Measurements from ENCODE around the gene VLDLR. TPM values are rescaled to one million over a fixed set of nuclear protein-coding genes. Genes with fewer than 3 reads are reported as not detected.
A peak's percentile ranks its signal among the peaks of the same experiment; 100 is the strongest.

Gene VLDLR
- 2.0 TPM for total RNA-seq

DNA sequence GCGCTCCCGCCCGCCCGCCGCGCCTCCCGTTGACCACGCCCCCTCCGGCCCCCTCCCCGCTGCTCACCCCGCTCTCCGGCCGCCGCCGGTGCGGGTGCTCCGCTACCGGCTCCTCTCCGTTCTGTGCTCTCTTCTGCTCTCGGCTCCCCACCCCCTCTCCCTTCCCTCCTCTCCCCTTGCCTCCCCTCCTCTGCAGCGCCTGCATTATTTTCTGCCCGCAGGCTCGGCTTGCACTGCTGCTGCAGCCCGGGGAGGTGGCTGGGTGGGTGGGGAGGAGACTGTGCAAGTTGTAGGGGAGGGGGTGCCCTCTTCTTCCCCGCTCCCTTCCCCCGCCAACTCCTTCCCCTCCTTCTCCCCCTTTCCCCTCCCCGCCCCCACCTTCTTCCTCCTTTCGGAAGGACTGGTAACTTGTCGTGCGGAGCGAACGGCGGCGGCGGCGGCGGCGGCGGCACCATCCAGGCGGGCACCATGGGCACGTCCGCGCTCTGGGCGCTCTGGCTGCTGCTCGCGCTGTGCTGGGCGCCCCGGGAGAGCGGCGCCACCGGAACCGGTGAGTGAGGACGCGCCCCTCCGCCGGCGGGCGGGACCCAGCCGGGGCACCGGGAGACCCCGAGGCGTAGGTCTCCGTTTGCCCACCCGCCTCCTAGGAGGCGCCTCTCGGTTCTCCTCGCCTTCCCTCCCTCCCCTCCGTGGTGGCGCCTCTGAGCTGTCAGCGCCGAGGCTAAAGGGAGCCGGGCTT is at the start of gene VLDLR:
Gene VLDLR, plus strand, starts transcription at position 66 of the 739 bp plus-strand sequence. Its CDS starts 403 bp downstream, at position 469.
- DNase-seq (ENCODE audit: low spot score) (peak; percentile 46), ATAC-seq (peak; percentile 56)

- ATAC-seq (no peak), DNase-seq (ENCODE audit: low spot score) (no peak)
These were observed 47.4 kb upstream of the VLDLR start for GRCh38 chr9:2574203-2574602.

GRCh38 chr9:2576631-2577030 is 45.0 kb upstream of the VLDLR start:
- DNase-seq (ENCODE audit: low spot score) (no peak), ATAC-seq (no peak)

GRCh38 chr9:2583308-2584013 is 38.1 kb upstream of the VLDLR start:
- ATAC-seq (no peak), DNase-seq (ENCODE audit: low spot score) (no peak)

- ATAC-seq (no peak), DNase-seq (ENCODE audit: low spot score) (no peak)
These were observed 29.6 kb upstream of the VLDLR start for GRCh38 chr9:2591967-2592366.

- ATAC-seq (no peak), DNase-seq (ENCODE audit: low spot score) (no peak)
These were observed 27.8 kb upstream of the VLDLR start for GRCh38 chr9:2593744-2594143.

- DNase-seq (ENCODE audit: low spot score) (no peak), ATAC-seq (no peak)
These were observed 25.6 kb upstream of the VLDLR start for GRCh38 chr9:2595973-2596372.

DNA sequence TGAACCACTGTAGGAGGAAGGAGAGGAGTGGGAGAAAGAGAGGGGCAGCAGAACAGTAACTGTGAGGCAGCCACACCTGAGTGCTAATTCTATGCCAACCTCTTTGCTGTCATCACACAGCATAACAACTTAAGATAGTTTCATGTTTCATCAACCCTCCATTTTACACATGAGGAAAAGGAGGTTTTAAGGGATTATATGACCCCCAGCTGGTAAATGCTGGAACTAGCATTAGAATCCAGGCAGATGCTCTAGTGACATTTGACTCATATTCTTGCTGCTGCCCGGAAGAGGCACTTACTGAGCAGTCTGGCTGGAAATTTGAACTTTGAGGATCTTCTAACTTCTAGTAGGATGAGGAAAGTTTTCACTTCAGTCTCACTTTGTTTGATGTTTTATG is 24.1 kb upstream of the VLDLR start:
- DNase-seq (ENCODE audit: low spot score), result no peak
- ATAC-seq, result no peak

GRCh38 chr9:2599896-2600295 is 21.7 kb upstream of the VLDLR start:
- DNase-seq (ENCODE audit: low spot score) (no peak), ATAC-seq (no peak)

DNA sequence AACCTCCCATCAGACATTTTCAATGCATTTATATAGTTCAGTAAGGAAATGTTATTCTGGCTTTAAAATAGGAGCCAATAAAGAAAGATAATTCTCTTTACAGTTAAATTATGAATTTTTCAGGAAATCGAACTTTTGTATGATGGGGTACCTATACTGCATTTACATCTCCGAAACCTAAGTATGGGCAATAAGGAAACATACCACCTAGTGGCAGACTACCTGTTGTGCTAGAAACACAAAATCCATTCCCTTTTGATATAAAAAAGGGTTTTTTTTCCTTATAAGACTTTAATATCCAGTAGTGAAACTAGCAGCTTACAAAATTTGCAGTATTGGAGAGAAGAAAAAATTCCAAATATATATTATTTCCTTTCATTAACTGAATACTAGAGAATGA is 21.3 kb upstream of the VLDLR start:
- no peak for ATAC-seq

GRCh38 chr9:2601785-2602378 is 19.7 kb upstream of the VLDLR start:
- ATAC-seq, result no peak
- no peak for DNase-seq (ENCODE audit: low spot score)

More for the DNA sequence above, 21.3 kb upstream of the VLDLR start:
- no peak for DNase-seq (ENCODE audit: low spot score)

DNA sequence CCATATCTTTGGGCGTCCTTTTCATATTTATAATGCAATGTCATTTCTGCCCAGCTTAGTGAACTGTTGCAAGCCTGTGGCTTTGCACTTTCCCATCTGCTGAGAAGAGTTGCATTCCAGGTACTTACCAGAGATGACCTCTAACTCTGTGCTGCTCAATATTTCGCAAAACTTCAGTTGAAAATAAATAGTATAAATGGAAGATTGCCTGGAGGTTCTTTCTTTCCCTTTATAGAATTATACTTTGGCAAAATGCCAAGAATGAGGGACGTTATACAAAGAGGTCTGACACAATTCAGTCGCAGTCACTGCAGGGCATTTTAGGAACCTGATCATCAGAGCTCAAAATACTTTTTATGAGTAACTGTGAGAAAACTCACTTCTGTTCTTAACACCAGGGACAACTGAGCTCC is 18.9 kb upstream of the VLDLR start:
- peak; percentile 62 for ATAC-seq
- no peak for DNase-seq (ENCODE audit: low spot score)

GRCh38 chr9:2603621-2604020 is 18.0 kb upstream of the VLDLR start:
- ATAC-seq (peak; percentile 43), DNase-seq (ENCODE audit: low spot score) (no peak)

DNA sequence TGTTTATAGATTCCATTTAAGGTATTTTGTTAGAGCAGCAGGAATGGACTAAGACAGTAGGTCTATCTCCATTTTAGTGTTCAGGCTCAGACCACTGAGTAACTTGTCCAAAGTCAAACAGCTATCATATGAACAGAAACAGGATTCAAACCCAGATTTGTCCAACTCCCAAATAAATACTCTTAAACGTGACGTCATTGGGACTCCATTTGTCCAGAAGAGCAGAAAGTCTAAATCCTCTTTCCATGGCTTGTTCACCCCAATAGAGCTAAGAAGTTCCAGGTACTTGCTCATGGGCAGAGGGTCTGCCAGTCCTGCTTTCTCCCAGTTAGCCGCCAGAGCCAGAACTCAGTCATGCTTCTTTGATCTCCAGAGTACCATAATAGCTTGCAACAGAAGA is 16.3 kb upstream of the VLDLR start:
- ATAC-seq, result no peak
- DNase-seq (ENCODE audit: low spot score), result no peak

DNA sequence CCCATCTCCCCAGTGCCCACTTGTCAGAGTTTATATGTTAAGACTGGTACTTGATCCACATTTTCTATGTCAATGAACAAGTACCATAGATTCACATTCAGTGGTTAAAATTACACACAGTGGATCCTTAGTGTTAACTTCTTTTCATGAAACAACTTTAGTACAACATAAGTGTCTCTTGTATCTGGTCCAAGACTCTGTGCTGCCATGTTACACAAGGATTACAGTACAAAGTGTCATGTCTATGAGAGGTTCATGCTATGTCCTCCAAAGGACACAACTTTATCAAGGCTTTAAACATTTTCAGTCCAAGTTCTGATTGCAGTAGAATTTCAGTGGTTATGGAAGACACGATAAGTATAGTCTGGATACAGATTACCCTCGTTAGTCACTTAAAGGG is 13.3 kb upstream of the VLDLR start:
- DNase-seq (ENCODE audit: low spot score) (no peak), ATAC-seq (no peak)

DNA sequence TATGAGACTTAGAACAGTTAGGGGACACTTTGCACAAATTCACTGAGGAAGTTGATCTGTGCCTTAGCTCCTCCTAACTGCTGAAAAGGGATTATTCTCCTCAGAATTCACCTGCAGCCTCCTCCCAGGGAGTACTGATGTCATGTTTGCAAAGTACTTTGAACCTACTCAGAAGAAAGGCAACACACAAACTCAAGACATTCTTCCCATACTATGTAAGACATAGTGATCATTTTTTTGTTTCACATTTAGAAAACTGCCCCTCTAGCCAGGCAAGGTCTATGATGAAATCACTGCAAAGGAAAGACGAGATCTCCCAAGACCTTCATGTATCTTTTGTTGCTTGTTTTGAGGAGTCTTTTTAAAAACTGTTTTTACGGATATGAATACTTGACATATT is 10.6 kb upstream of the VLDLR start:
- no peak for ATAC-seq
- DNase-seq (ENCODE audit: low spot score), result no peak

- no peak for DNase-seq (ENCODE audit: low spot score)
- no peak for ATAC-seq
These were observed 9.6 kb upstream of the VLDLR start for GRCh38 chr9:2611961-2612360.

- DNase-seq (ENCODE audit: low spot score), result no peak
- no peak for ATAC-seq
These were observed 7.8 kb upstream of the VLDLR start for GRCh38 chr9:2613730-2614271.

- ATAC-seq, result no peak
- DNase-seq (ENCODE audit: low spot score), result no peak
These were observed 6.1 kb upstream of the VLDLR start for GRCh38 chr9:2615497-2615896.

DNA sequence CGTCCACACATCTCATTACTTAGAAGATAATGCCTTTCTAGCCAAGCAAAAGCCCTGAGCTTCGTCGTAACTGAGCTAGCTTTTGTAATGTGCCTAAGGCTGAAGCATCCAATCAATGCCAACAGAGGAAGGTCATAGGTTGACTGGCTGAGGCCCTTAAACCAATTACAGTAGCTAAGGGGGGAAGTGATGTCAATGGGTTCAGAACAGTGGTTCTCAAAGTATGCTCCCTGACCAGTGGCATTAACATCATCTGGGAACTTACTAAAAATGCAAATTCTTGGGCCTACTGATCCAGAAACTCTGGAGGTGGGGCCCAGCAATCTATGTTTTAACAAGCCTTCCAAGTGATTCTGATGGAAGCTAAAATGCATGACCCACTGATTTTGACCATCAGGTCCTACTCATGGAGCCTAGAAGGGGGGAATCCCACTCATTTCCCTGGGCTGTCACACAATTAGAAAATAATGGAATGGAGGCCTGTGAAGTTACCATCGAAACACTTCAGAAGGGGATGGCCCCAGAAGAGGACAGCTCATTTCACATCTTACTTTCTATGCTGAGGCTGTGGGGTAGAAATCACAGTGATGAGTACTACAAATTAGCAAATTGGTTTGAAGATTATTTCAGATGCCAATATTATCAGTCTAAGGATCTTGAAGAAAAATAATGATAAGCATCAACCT is 4.8 kb upstream of the VLDLR start:
- ATAC-seq (no peak), DNase-seq (ENCODE audit: low spot score) (no peak)

DNA sequence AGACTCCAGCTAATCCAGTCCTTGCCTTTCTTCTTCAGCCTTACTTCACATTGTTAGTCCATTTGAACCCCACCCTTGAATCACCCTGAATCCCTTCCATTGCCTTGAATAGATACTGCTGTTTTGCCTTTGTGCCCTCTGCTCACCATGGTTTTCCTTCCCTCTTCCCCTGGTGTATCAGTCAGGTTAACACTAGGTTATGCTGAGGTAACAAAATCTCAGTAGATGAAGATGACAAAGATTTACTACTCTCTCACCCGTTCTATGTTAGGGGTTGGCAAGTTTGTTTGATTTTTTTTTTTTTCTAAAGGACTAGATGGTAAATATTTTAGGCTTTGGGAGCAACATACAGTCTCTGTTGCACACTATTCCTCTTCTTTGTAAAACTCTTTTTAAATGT is 3.3 kb upstream of the VLDLR start:
- no peak for ATAC-seq
- no peak for DNase-seq (ENCODE audit: low spot score)

All from left lobe of liver (tissue), 2 donors.